T-cell (primary cell): Measurements from ENCODE around the gene PRR23C. TPM values are rescaled to one million over a fixed set of nuclear protein-coding genes. Genes with fewer than 3 reads are reported as not detected.

Experiments used
- ATAC-seq, 4 experiments: fragments of 200-7000 bp in 3 of 4; fragments of 150-1000 bp in 1 of 4; cut with Tn5 transposase; replicated peaks in 1 of 4; 1 replicate in 3 of 4; 2 replicates in 1 of 4; pipeline ENCODE4 v1.10.0; 2021; ENCODE audit warnings: moderate library complexity in 3 of 4, mild to moderate bottlenecking in 2 of 4, moderate number of reproducible peaks in 1 of 4
- CTCF ChIA-PET, 2 donors: fragments of 300-600 bp; sonication (Branson Sonifier 250); formaldehyde crosslinking; loops; one replicate each; lab custom pipeline; 2022; ENCODE audit warnings: antibody characterized with exemption in 2 of 2; lab: Charles Lee
- POLR2A ChIA-PET, 2 donors: fragments of 300-600 bp; sonication (Branson Sonifier 250); formaldehyde crosslinking; loops; one replicate each; lab custom pipeline; 2022; ENCODE audit warnings: antibody characterized with exemption in 2 of 2; lab: Charles Lee
- DNase-seq, 35 experiments: peaks; one replicate each; pipeline versions ENCODE4 v3.0.0 to v3.0.0-alpha.2; 2013 to 2023
- H3K27ac ChIP-seq: one replicate; pipeline ENCODE4 v1.5.1; 2013; ENCODE audit warnings: low read length
- H3K27me3 ChIP-seq, 2 experiments: replicated peaks in 1 of 2; 1 replicate in 1 of 2; 2 replicates in 1 of 2; pipeline versions ENCODE4 v1.6.1 to v1.7.0; 2013; ENCODE audit warnings: low read length in 1 of 2, mixed read lengths in 1 of 2; ENCODE audit not compliant: control insufficient read depth in 2 of 2, insufficient read depth in 2 of 2; ENCODE audit errors: extremely low read depth in 1 of 2
- H3K36me3 ChIP-seq, 2 donors: 1 replicate in 1 of 2; 2 replicates in 1 of 2; pipeline versions ENCODE4 v1.6.1 to v1.7.0; 2013; ENCODE audit warnings: low read length in 1 of 2; ENCODE audit not compliant: control insufficient read depth in 2 of 2, insufficient read depth in 1 of 2; ENCODE audit errors: extremely low read depth in 1 of 2
- H3K4me1 ChIP-seq, 2 experiments: 1 replicate in 1 of 2; 2 replicates in 1 of 2; pipeline versions ENCODE4 v1.6.1 to v1.7.0; 2013; ENCODE audit warnings: low read length in 2 of 2, mixed read lengths in 1 of 2; ENCODE audit not compliant: insufficient read depth in 2 of 2, control insufficient read depth in 1 of 2; ENCODE audit errors: extremely low read depth in 1 of 2
- H3K4me3 ChIP-seq, 2 donors: 1 replicate in 1 of 2; 2 replicates in 1 of 2; pipeline versions ENCODE4 v1.5.1 to v1.7.0; 2013; ENCODE audit warnings: mild to moderate bottlenecking in 2 of 2, low read length in 1 of 2, moderate library complexity in 1 of 2; ENCODE audit not compliant: control insufficient read depth in 1 of 2; ENCODE audit errors: extremely low read depth in 1 of 2
- H3K9me3 ChIP-seq: 2 replicates; pipeline ENCODE4 v1.7.0; 2013
- H3K27ac Mint-ChIP-seq, 2 donors: one replicate each; pipeline ENCODE4 v1.8.0; 2020 to 2021; ENCODE audit warnings: mild to moderate bottlenecking in 2 of 2, mixed read lengths in 2 of 2
- H3K27me3 Mint-ChIP-seq, 2 donors: one replicate each; pipeline ENCODE4 v1.8.0; 2021 to 2022; ENCODE audit warnings: mixed read lengths in 2 of 2
- H3K36me3 Mint-ChIP-seq: one replicate; pipeline ENCODE4 v1.8.0; 2021; ENCODE audit warnings: mixed read lengths
- H3K4me1 Mint-ChIP-seq, 3 donors: one replicate each; pipeline ENCODE4 v1.8.0; 2020 to 2022; ENCODE audit warnings: mixed read lengths in 3 of 3, mild to moderate bottlenecking in 1 of 3
- H3K4me3 Mint-ChIP-seq, 3 donors: one replicate each; pipeline ENCODE4 v1.8.0; 2020 to 2022; ENCODE audit warnings: mild to moderate bottlenecking in 3 of 3, mixed read lengths in 3 of 3, moderate library complexity in 3 of 3
- H3K9me3 Mint-ChIP-seq, 3 donors: one replicate each; pipeline ENCODE4 v1.8.0; 2020 to 2022; ENCODE audit warnings: mixed read lengths in 3 of 3
- WGBS: methylation state at CpG from one replicate; pipeline ENCODE4 v1.1.5; 2013; ENCODE audit warnings: missing lambda C conversion rate; ENCODE audit not compliant: insufficient coverage; 5-methylcytosine and 5-hydroxymethylcytosine counted together
- total RNA-seq, 35 experiments: library from RNA in 6 of 35; stranded (reverse) in 6 of 35; fragments of 120-200 nt in 1 of 35; gene quantifications; one replicate each; pipeline versions ENCODE4 v1.2.1 to v1.2.4 and lab custom pipeline; 2013 to 2026

Gene PRR23C
- total RNA-seq, 5 donors from 2014 or later (not counting 1 experiment from before 2014, with no cell fraction given) = not detected

DNA sequence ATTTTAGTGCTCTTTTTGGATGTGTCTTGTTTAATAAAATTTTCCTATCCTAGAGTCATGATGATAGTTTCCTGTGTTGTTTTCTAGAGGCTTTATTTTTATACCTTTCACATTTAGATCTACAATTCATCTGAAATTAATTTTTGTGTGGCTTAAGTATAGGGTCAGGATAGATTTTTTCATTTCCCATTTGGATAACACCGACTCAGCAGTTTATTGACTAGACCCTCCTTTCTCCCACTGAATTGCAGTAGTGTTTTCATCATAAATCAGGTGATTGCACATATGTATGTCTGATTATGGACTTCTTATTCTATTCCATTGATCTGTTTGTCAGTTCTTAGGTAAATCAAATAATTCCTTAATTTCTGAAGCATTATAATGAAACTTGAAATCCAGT lies 49.0 kb downstream of the PRR23C start:
- CTCF ChIA-PET = no interaction called here
- H3K36me3 Mint-ChIP-seq = no peaks in the 10 kb centered on the region

More for the DNA sequence above, 49.0 kb downstream of the PRR23C start:
- H3K27ac Mint-ChIP-seq = no peak overlapping the region
- no peak for DNase-seq
- no CpG with 5 or more reads among the region's 1 CpG for WGBS
- POLR2A ChIA-PET = no interaction called here
- peaks cover 12 to 35% of the 10 kb centered on the region in 2 donors for H3K27me3 Mint-ChIP-seq
- H3K9me3 Mint-ChIP-seq = peaks cover 0 to 8% (median 2%) of the 10 kb centered on the region in 3 donors
- Histone ChIP-seq H3K9me3 (no peaks in the 10 kb centered on the region), H3K4me1 (no peaks in the 10 kb centered on the region), H3K36me3 (no peaks in the 10 kb centered on the region), H3K4me3 (no peak overlapping the region), H3K27ac (no peak overlapping the region), H3K27me3 (peaks cover 0 to 4% of the 10 kb centered on the region in 2 experiments)
- ATAC-seq = no peak
- H3K4me1 Mint-ChIP-seq = no peaks in the 10 kb centered on the region
- H3K4me3 Mint-ChIP-seq = no peak overlapping the region

Other genes with a start within 250 kb of the PRR23C start
- 10 to 100 TPM; 25.2 to 34.4 (median 30.9) TPM for gene PIK3CB, start 210.0 kb downstream of the PRR23C start, total RNA-seq
- not detected for gene FOXL2, start 97.8 kb downstream of the PRR23C start, total RNA-seq
- under 1 TPM in 1 of 5 donors, not detected in 4; 0.06 TPM for gene FOXL2NB, start 97.7 kb downstream of the PRR23C start, total RNA-seq
- gene PRR23A, start 38.6 kb downstream of the PRR23C start, total RNA-seq = not detected
- not detected for gene PRR23B, start 24.0 kb downstream of the PRR23C start, total RNA-seq